Right lobe of liver (tissue), 4 donors: Measurements from ENCODE around the gene ARFGEF3.

Experiments used
- POLR2A ChIP-seq: fragments of 450-650 bp; IDR thresholded peaks from one replicate; pipeline ENCODE4 v1.6.1; 2017; ENCODE audit warnings: antibody characterized with exemption, mild to moderate bottlenecking
- TF ChIP-seq, protein P1 (sequence below), 4 donors: fragments of 200-600 bp in 3 of 4; fragments of 450-650 bp in 1 of 4; IDR thresholded peaks; one replicate each; pipeline versions ENCODE4 v1.5.1 to v1.8.0; 2016 to 2022; ENCODE audit warnings: antibody characterized with exemption in 4 of 4, mild to moderate bottlenecking in 2 of 4
- donor health status: DM: no; HTN: no; CAD: no.
- donor health status: DM: no; HTN: no; CAD: no.
- donor health status: DM: no; HTN: yes; CAD: no.

DNA sequence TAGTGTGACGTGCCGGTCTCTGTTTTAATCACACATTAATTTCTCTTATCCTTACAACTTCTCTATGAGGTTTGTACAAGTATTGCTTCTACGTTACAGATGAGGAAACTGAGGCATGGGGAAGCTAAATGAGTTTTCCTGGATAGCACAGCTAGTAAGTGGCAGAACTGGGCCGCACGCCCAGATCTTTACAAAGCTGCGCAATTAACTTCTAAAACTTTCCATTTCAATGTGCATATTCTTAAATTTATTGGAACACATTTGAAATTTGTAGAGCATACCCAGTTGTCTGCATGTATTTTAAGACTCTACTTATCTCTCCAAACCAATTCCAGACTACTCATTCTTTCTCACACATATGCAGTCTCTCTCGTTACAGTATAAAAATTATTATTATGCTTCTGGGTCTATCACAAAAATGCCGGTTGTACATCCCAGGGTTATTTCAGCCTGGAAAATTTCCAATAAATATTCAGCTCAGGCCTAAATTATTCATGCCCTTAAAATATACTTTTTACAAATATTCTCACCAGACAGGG lies 44.3 kb upstream of the ARFGEF3 start:
- TF ChIP-seq POLR2A: no peak
- TF ChIP-seq, protein P1, sequence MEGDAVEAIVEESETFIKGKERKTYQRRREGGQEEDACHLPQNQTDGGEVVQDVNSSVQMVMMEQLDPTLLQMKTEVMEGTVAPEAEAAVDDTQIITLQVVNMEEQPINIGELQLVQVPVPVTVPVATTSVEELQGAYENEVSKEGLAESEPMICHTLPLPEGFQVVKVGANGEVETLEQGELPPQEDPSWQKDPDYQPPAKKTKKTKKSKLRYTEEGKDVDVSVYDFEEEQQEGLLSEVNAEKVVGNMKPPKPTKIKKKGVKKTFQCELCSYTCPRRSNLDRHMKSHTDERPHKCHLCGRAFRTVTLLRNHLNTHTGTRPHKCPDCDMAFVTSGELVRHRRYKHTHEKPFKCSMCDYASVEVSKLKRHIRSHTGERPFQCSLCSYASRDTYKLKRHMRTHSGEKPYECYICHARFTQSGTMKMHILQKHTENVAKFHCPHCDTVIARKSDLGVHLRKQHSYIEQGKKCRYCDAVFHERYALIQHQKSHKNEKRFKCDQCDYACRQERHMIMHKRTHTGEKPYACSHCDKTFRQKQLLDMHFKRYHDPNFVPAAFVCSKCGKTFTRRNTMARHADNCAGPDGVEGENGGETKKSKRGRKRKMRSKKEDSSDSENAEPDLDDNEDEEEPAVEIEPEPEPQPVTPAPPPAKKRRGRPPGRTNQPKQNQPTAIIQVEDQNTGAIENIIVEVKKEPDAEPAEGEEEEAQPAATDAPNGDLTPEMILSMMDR (IDR thresholded peaks at IDR 0.05): no peak
